CD14-positive monocyte (primary cell): ENCODE measurements around the gene BHLHE23. TPM values are rescaled to one million over a fixed set of nuclear protein-coding genes. Genes with fewer than 3 reads are reported as not detected.

Experiments
- DNase-seq, 3 donors: peaks; one replicate each; pipeline ENCODE4 v3.0.0-alpha.2; 2011 to 2022
- H2AFZ ChIP-seq: 2 replicates; pipeline ENCODE4 v1.6.0; 2012; ENCODE audit warnings: mild to moderate bottlenecking, low read depth, low read length, inconsistent platforms; ENCODE audit not compliant: insufficient read depth, poor library complexity, severe bottlenecking
- H3K27ac ChIP-seq, 2 donors: 1 replicate in 1 of 2; 2 replicates in 1 of 2; pipeline ENCODE4 v1.5.1; 2012 to 2013; ENCODE audit warnings: low read length in 2 of 2, control low read depth in 1 of 2, inconsistent platforms in 1 of 2, low read depth in 1 of 2, mild to moderate bottlenecking in 1 of 2
- H3K27me3 ChIP-seq, 2 donors: one replicate each; pipeline versions ENCODE4 v1.6.0 to v1.6.1; 2011 to 2013; ENCODE audit warnings: low read length in 2 of 2; ENCODE audit not compliant: control insufficient read depth in 2 of 2, insufficient read depth in 2 of 2
- H3K36me3 ChIP-seq, 2 donors: replicated peaks in 1 of 2; 1 replicate in 1 of 2; 2 replicates in 1 of 2; pipeline versions ENCODE4 v1.5.1 to v1.6.1; 2012 to 2013; ENCODE audit warnings: low read length in 2 of 2, control low read depth in 1 of 2, inconsistent platforms in 1 of 2, mild to moderate bottlenecking in 1 of 2; ENCODE audit not compliant: insufficient read depth in 2 of 2, control insufficient read depth in 1 of 2
- H3K4me1 ChIP-seq, 2 donors: 1 replicate in 1 of 2; 2 replicates in 1 of 2; pipeline versions ENCODE4 v1.5.1 to v1.6.1; 2012 to 2013; ENCODE audit warnings: low read length in 2 of 2, control low read depth in 1 of 2, inconsistent platforms in 1 of 2, mild to moderate bottlenecking in 1 of 2, moderate library complexity in 1 of 2; ENCODE audit not compliant: insufficient read depth in 2 of 2, control insufficient read depth in 1 of 2
- H3K4me2 ChIP-seq: replicated peaks from 2 replicates; pipeline ENCODE3; 2012; ENCODE audit warnings: low read length, moderate library complexity, mild to moderate bottlenecking; ENCODE audit not compliant: poor library complexity, severe bottlenecking; ENCODE audit errors: extremely low read depth
- H3K4me3 ChIP-seq, 3 experiments: fragments of 200-600 bp in 1 of 3; sonication (generic) in 1 of 3; replicated peaks in 1 of 3; 1 replicate in 2 of 3; 2 replicates in 1 of 3; pipeline ENCODE4 v1.5.1; 2011 to 2013; ENCODE audit warnings: low read length in 3 of 3, mild to moderate bottlenecking in 3 of 3, control low read depth in 2 of 3, low read depth in 2 of 3, inconsistent platforms in 1 of 3, moderate library complexity in 1 of 3
- H3K79me2 ChIP-seq: 2 replicates; pipeline ENCODE4 v1.6.0; 2012; ENCODE audit warnings: mild to moderate bottlenecking, control low read depth, inconsistent platforms, low read length, moderate library complexity; ENCODE audit not compliant: insufficient read depth
- H3K9ac ChIP-seq: 2 replicates; pipeline ENCODE4 v1.6.0; 2017; ENCODE audit warnings: low read length, mild to moderate bottlenecking; ENCODE audit not compliant: insufficient read depth, poor library complexity, severe bottlenecking
- H3K9me3 ChIP-seq, 2 donors: replicated peaks in 1 of 2; 1 replicate in 1 of 2; 2 replicates in 1 of 2; pipeline versions ENCODE4 v1.5.1 to v1.6.1; 2012 to 2013; ENCODE audit warnings: low read length in 2 of 2, control low read depth in 1 of 2; ENCODE audit not compliant: control insufficient read depth in 1 of 2, insufficient read depth in 1 of 2
- H4K20me1 ChIP-seq: 2 replicates; pipeline ENCODE4 v1.6.0; 2012; ENCODE audit warnings: mild to moderate bottlenecking, low read length, control low read depth, moderate library complexity; ENCODE audit not compliant: insufficient read depth
- H3K27ac Mint-ChIP-seq, 7 donors: one replicate each; pipeline ENCODE4 v1.8.0; 2020; ENCODE audit warnings: mild to moderate bottlenecking in 7 of 7, mixed read lengths in 7 of 7, moderate library complexity in 6 of 7, inconsistent platforms in 2 of 7
- H3K27me3 Mint-ChIP-seq, 3 donors: one replicate each; pipeline ENCODE4 v1.8.0; 2021 to 2022; ENCODE audit warnings: low read depth in 3 of 3, mild to moderate bottlenecking in 3 of 3, mixed read lengths in 3 of 3, moderate library complexity in 3 of 3, inconsistent platforms in 1 of 3
- H3K36me3 Mint-ChIP-seq, 2 donors: one replicate each; pipeline ENCODE4 v1.8.0; 2020; ENCODE audit warnings: mixed read lengths in 2 of 2, inconsistent platforms in 1 of 2, mild to moderate bottlenecking in 1 of 2
- H3K4me1 Mint-ChIP-seq: one replicate; pipeline ENCODE4 v1.8.0; 2020; ENCODE audit warnings: mild to moderate bottlenecking, mixed read lengths
- H3K4me3 Mint-ChIP-seq, 2 donors: one replicate each; pipeline ENCODE4 v1.8.0; 2020; ENCODE audit warnings: mild to moderate bottlenecking in 2 of 2, mixed read lengths in 2 of 2, moderate library complexity in 1 of 2
- H3K9me3 Mint-ChIP-seq, 7 donors: one replicate each; pipeline ENCODE4 v1.8.0; 2020 to 2022; ENCODE audit warnings: mixed read lengths in 7 of 7, mild to moderate bottlenecking in 6 of 7, moderate library complexity in 6 of 7, inconsistent platforms in 2 of 7
- WGBS: methylation state at CpG from one replicate; pipeline ENCODE4 v1.1.5; 2013; ENCODE audit warnings: missing lambda C conversion rate; ENCODE audit not compliant: insufficient coverage; 5-methylcytosine and 5-hydroxymethylcytosine counted together
- intact Hi-C, 2 donors: fragments of 100-400 bp; cut with micrococcal nuclease; formaldehyde crosslinking; loops; one replicate each; pipeline versions ENCODE4 v1.15.0 to v1.15.1; 2023
- polyA plus RNA-seq, 3 donors: library from polyadenylated mRNA; depleted of rRNA in 1 of 3; unstranded in 2 of 3; stranded (reverse) in 1 of 3; fragments of 300-500 nt in 2 of 3; fragments of >200 nt in 1 of 3; fragmentation: Illumina TruSeq in 2 of 3; gene quantifications; 1 replicate in 2 of 3; 2 replicates in 1 of 3; pipeline ENCODE4 v1.2.3, GENCODE V29; 2012 to 2021
- TF ChIP-seq, protein P1 (sequence below): fragments of 200-600 bp; IDR thresholded peaks from one replicate; pipeline ENCODE4 v1.8.0; 2022; ENCODE audit warnings: antibody characterized with exemption, mild to moderate bottlenecking

Gene BHLHE23
- polyA plus RNA-seq, 3 donors: not detected

DNA sequence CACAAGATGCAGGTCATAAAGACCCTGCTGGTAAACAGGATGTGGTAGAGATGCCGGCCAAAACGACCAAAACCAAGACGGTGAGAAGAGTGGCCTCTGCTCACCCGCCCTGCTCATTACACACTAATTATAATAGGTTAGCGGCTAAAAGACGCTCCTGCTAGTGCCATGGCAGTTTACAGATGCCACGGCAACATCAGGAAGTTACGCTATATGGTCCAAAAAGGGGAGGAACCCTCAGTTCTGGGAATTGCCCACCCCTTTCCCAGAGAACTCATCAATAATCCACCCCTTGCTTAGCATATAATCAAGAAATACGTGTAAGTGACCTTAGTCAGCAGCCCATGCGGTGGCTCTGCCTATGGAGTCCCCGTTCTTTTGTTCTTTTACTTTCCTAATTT lies 17.6 kb downstream of the BHLHE23 start:
- Mint-ChIP-seq H3K27me3 (peaks cover 30 to 58% (median 33%) of the 10 kb centered on the region in 3 donors), H3K27ac (no peak overlapping the region), H3K9me3 (peaks cover 0 to 2% (median 0%) of the 10 kb centered on the region in 7 donors), H3K4me3 (peak overlapping the region; percentile 83 to 91), H3K4me1 (peaks cover 8% of the 10 kb centered on the region), H3K36me3 (no peaks in the 10 kb centered on the region)
- peak overlapping the region; percentile 27 for H3K9ac ChIP-seq
- peak overlapping the region; percentile 47 for H2AFZ ChIP-seq
- H3K79me2 ChIP-seq: no peaks in the 10 kb centered on the region
- H3K9me3 ChIP-seq: no peaks in the 10 kb centered on the region
- peak overlapping the region; percentile 51 for H3K4me2 ChIP-seq
- TF ChIP-seq, protein P1, sequence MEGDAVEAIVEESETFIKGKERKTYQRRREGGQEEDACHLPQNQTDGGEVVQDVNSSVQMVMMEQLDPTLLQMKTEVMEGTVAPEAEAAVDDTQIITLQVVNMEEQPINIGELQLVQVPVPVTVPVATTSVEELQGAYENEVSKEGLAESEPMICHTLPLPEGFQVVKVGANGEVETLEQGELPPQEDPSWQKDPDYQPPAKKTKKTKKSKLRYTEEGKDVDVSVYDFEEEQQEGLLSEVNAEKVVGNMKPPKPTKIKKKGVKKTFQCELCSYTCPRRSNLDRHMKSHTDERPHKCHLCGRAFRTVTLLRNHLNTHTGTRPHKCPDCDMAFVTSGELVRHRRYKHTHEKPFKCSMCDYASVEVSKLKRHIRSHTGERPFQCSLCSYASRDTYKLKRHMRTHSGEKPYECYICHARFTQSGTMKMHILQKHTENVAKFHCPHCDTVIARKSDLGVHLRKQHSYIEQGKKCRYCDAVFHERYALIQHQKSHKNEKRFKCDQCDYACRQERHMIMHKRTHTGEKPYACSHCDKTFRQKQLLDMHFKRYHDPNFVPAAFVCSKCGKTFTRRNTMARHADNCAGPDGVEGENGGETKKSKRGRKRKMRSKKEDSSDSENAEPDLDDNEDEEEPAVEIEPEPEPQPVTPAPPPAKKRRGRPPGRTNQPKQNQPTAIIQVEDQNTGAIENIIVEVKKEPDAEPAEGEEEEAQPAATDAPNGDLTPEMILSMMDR: no peak
- H3K27me3 ChIP-seq: peaks cover 0 to 29% of the 10 kb centered on the region in 2 donors
- 29% methylated on average over 4 of the region's 11 CpGs for WGBS
- no peak for DNase-seq
- no peaks in the 10 kb centered on the region for H3K4me1 ChIP-seq
- no peaks in the 10 kb centered on the region for H4K20me1 ChIP-seq
- intact Hi-C loops: no loop called here
- H3K4me3 ChIP-seq: peak overlapping the region; percentile 14 to 56 (median 24)
- no peaks in the 10 kb centered on the region for H3K36me3 ChIP-seq
- no peak overlapping the region for H3K27ac ChIP-seq

GRCh38 chr20:62987114-62987513 lies 19.6 kb downstream of the BHLHE23 start:
- H3K36me3 Mint-ChIP-seq: no peaks in the 10 kb centered on the region
- H3K27me3 Mint-ChIP-seq: peaks cover 44 to 68% (median 47%) of the 10 kb centered on the region in 3 donors
- DNase-seq: no peak
- H3K79me2 ChIP-seq: no peaks in the 10 kb centered on the region
- H3K4me3 Mint-ChIP-seq: no peak overlapping the region
- no peak overlapping the region for H3K27ac ChIP-seq
- no peak overlapping the region for H3K4me2 ChIP-seq
- peaks cover 13% of the 10 kb centered on the region for H3K4me1 Mint-ChIP-seq
- no peaks in the 10 kb centered on the region for H3K9me3 ChIP-seq
- WGBS: 85% methylated on average over 4 of the region's 10 CpGs
- peaks cover 0 to 37% of the 10 kb centered on the region in 2 donors for H3K27me3 ChIP-seq
- H3K4me3 ChIP-seq: no peak overlapping the region
- H2AFZ ChIP-seq: no peak overlapping the region
- peaks cover 0 to 2% (median 0%) of the 10 kb centered on the region in 7 donors for H3K9me3 Mint-ChIP-seq
- no peak overlapping the region for H3K27ac Mint-ChIP-seq
- intact Hi-C loops: no loop called here
- TF ChIP-seq, protein P1: no peak
- no peaks in the 10 kb centered on the region for H3K36me3 ChIP-seq
- peaks cover 3 to 5% of the 10 kb centered on the region in 2 donors for H3K4me1 ChIP-seq
- H4K20me1 ChIP-seq: no peaks in the 10 kb centered on the region
- no peak overlapping the region for H3K9ac ChIP-seq
